Smooth muscle cell of the brain vasculature (primary cell): Measurements from ENCODE around the gene ZBTB47.

Source experiments
- DNase-seq: peaks from one replicate; pipeline ENCODE4 v3.0.0-alpha.2; 2012; ENCODE audit warnings: low read depth, low spot score

The ZBTB47 gene

GRCh38 chr3:42653560-42654330 is at the start of gene ZBTB47:
ZBTB47 (plus strand) TSS chr3:42653697; CDS start chr3:42658356, 4,659 bp downstream.
- no peak for DNase-seq

- DNase-seq, result no peak
Measured at GRCh38 chr3:42605546-42606173, 47.8 kb upstream of the ZBTB47 start.

- DNase-seq, result no peak
Measured at GRCh38 chr3:42608581-42608980, 44.9 kb upstream of the ZBTB47 start.

- DNase-seq, result no peak
Measured at GRCh38 chr3:42610976-42611375, 42.5 kb upstream of the ZBTB47 start.

GRCh38 chr3:42612217-42612616 is 41.3 kb upstream of the ZBTB47 start:
- no peak for DNase-seq

GRCh38 chr3:42612928-42613327 is 40.6 kb upstream of the ZBTB47 start:
- no peak for DNase-seq

- DNase-seq, result no peak
Measured at GRCh38 chr3:42613462-42613861, 40.0 kb upstream of the ZBTB47 start.

- no peak for DNase-seq
Measured at GRCh38 chr3:42631620-42632019, 21.9 kb upstream of the ZBTB47 start.

GRCh38 chr3:42632146-42632545 is 21.4 kb upstream of the ZBTB47 start:
- DNase-seq, result no peak

- DNase-seq, result no peak
Measured at GRCh38 chr3:42633544-42633943, 20.0 kb upstream of the ZBTB47 start.

- DNase-seq, result no peak
Measured at GRCh38 chr3:42635111-42635510, 18.4 kb upstream of the ZBTB47 start.

GRCh38 chr3:42637001-42637400 is 16.5 kb upstream of the ZBTB47 start:
- DNase-seq, result no peak

- no peak for DNase-seq
Measured at GRCh38 chr3:42638339-42638842, 15.1 kb upstream of the ZBTB47 start.

- no peak for DNase-seq
Measured at GRCh38 chr3:42639192-42639591, 14.3 kb upstream of the ZBTB47 start.

GRCh38 chr3:42640129-42640528 is 13.4 kb upstream of the ZBTB47 start:
- DNase-seq, result no peak

GRCh38 chr3:42640771-42641370 is 12.6 kb upstream of the ZBTB47 start:
- DNase-seq, result no peak

GRCh38 chr3:42647821-42648459 is 5.6 kb upstream of the ZBTB47 start:
- DNase-seq, result no peak

- no peak for DNase-seq
Measured at GRCh38 chr3:42649006-42649405, 4.5 kb upstream of the ZBTB47 start.

- no peak for DNase-seq
Measured at GRCh38 chr3:42649783-42650182, 3.7 kb upstream of the ZBTB47 start.

GRCh38 chr3:42651248-42652091 is 2.0 kb upstream of the ZBTB47 start:
- no peak for DNase-seq

GRCh38 chr3:42652251-42652610 is 1.3 kb upstream of the ZBTB47 start:
- DNase-seq, result no peak
